Calu3 (cell line): ENCODE measurements around the gene ACOXL. TPM values are rescaled to one million over a fixed set of nuclear protein-coding genes. Genes with fewer than 3 reads are reported as not detected.

Experiments used
- BruUV-seq: library from RNA; stranded (reverse); fragments of 400-500 nt; replicated peaks from 2 replicates; lab custom pipeline; 2021; lab: Mats Ljungman, UMichigan
- CTCF ChIA-PET: fragments of 300-600 bp; sonication (Branson Sonifier 250); formaldehyde crosslinking; loops from one replicate; lab custom pipeline; 2022; ENCODE audit warnings: antibody characterized with exemption; lab: Charles Lee
- DNase-seq: peaks from one replicate; pipeline ENCODE4 v3.0.0; 2022
- H3K27ac Mint-ChIP-seq: one replicate; pipeline ENCODE4 v1.8.0; 2022; ENCODE audit warnings: mixed read lengths; ENCODE audit not compliant: unreplicated experiment
- H3K27me3 Mint-ChIP-seq: one replicate; pipeline ENCODE4 v1.8.0; 2022; ENCODE audit warnings: mixed read lengths; ENCODE audit not compliant: unreplicated experiment
- H3K36me3 Mint-ChIP-seq: one replicate; pipeline ENCODE4 v1.8.0; 2022; ENCODE audit warnings: mild to moderate bottlenecking, moderate library complexity, mixed read lengths; ENCODE audit not compliant: insufficient read depth, unreplicated experiment
- H3K4me1 Mint-ChIP-seq: one replicate; pipeline ENCODE4 v1.8.0; 2022; ENCODE audit warnings: mild to moderate bottlenecking, low read depth, mixed read lengths; ENCODE audit not compliant: unreplicated experiment
- H3K4me3 Mint-ChIP-seq: one replicate; pipeline ENCODE4 v1.8.0; 2022; ENCODE audit warnings: mild to moderate bottlenecking, low read depth, moderate library complexity, mixed read lengths; ENCODE audit not compliant: unreplicated experiment
- H3K9me3 Mint-ChIP-seq: one replicate; pipeline ENCODE4 v1.8.0; 2022; ENCODE audit warnings: low read depth, mixed read lengths; ENCODE audit not compliant: unreplicated experiment
- intact Hi-C: fragments of 100-400 bp; cut with micrococcal nuclease; formaldehyde crosslinking; loops from one replicate; pipeline ENCODE4 v1.10.0; 2022; ENCODE audit not compliant: unreplicated experiment
- total RNA-seq: library from RNA; stranded (reverse); gene quantifications from 2 replicates; pipeline ENCODE4 v1.2.3, GENCODE V29; 2022
- TF ChIP-seq, protein P1 (sequence below): fragments of 200-600 bp; IDR thresholded peaks from one replicate; pipeline ENCODE4 v1.8.0; 2022; ENCODE audit warnings: antibody characterized with exemption; ENCODE audit not compliant: unreplicated experiment

ACOXL gene
- total RNA-seq, 1 experiment from 2014 or later = 2.7 TPM

GRCh38 chr2:111165084-111165483 lies 432.7 kb downstream of the ACOXL start:
- intact Hi-C loops = no loop called here
- TF ChIP-seq, protein P1, sequence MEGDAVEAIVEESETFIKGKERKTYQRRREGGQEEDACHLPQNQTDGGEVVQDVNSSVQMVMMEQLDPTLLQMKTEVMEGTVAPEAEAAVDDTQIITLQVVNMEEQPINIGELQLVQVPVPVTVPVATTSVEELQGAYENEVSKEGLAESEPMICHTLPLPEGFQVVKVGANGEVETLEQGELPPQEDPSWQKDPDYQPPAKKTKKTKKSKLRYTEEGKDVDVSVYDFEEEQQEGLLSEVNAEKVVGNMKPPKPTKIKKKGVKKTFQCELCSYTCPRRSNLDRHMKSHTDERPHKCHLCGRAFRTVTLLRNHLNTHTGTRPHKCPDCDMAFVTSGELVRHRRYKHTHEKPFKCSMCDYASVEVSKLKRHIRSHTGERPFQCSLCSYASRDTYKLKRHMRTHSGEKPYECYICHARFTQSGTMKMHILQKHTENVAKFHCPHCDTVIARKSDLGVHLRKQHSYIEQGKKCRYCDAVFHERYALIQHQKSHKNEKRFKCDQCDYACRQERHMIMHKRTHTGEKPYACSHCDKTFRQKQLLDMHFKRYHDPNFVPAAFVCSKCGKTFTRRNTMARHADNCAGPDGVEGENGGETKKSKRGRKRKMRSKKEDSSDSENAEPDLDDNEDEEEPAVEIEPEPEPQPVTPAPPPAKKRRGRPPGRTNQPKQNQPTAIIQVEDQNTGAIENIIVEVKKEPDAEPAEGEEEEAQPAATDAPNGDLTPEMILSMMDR = no peak
- no peak for DNase-seq
- Mint-ChIP-seq H3K27ac (no peak overlapping the region), H3K27me3 (no peaks in the 10 kb centered on the region), H3K36me3 (peaks cover 3% of the 10 kb centered on the region), H3K9me3 (no peaks in the 10 kb centered on the region), H3K4me1 (peaks cover 14% of the 10 kb centered on the region), H3K4me3 (no peak overlapping the region)
- CTCF ChIA-PET = no interaction called here
- BruUV-seq = no TSS peak

- Mint-ChIP-seq H3K4me1 (peaks cover 15% of the 10 kb centered on the region), H3K27ac (no peak overlapping the region), H3K36me3 (no peaks in the 10 kb centered on the region), H3K4me3 (no peak overlapping the region), H3K9me3 (no peaks in the 10 kb centered on the region), H3K27me3 (no peaks in the 10 kb centered on the region)
- no peak for DNase-seq
- TF ChIP-seq, protein P1 = no peak
- BruUV-seq = no TSS peak
- CTCF ChIA-PET = no interaction called here
- intact Hi-C loops = no loop called here
These were observed 433.7 kb downstream of the ACOXL start for GRCh38 chr2:111166115-111166514.

- intact Hi-C loops = no loop called here
- peaks cover 24% of the 10 kb centered on the region for H3K4me1 Mint-ChIP-seq
- no peaks in the 10 kb centered on the region for H3K27me3 Mint-ChIP-seq
- CTCF ChIA-PET = interaction anchor here (0.6 kb wide), 1 partner anchor 511 kb away, joined by 4 read pairs; no protein-coding TSS in a partner anchor
- H3K36me3 Mint-ChIP-seq = no peaks in the 10 kb centered on the region
- no peak overlapping the region for H3K4me3 Mint-ChIP-seq
- H3K9me3 Mint-ChIP-seq = no peaks in the 10 kb centered on the region
- no TSS peak for BruUV-seq
- TF ChIP-seq, protein P1 = no peak
- DNase-seq = no peak
- no peak overlapping the region for H3K27ac Mint-ChIP-seq
These were observed 434.9 kb downstream of the ACOXL start for GRCh38 chr2:111167076-111167862.

DNA sequence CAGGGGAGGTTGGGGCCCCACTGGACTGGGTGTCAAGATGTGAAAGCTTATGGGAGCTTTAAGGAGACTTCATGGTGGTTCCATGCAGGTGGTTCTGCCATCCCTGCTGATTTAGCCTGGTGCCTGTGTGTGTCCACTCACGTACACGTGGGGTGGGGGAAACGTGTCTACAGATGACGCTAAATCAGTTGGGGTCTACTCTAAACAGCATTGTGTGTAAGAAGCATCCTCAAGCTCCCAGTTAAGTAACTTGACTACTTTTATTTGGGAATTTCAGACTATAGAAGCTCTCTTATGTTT lies 435.4 kb downstream of the ACOXL start:
- Mint-ChIP-seq H3K4me1 (peaks cover 24% of the 10 kb centered on the region), H3K27ac (no peak overlapping the region), H3K4me3 (no peak overlapping the region), H3K9me3 (no peaks in the 10 kb centered on the region), H3K27me3 (no peaks in the 10 kb centered on the region), H3K36me3 (no peaks in the 10 kb centered on the region)
- no peak for DNase-seq
- no TSS peak for BruUV-seq
- intact Hi-C loops = no loop called here
- TF ChIP-seq, protein P1 = no peak
- CTCF ChIA-PET = interaction anchor here (0.6 kb wide), 1 partner anchor 510 kb away, joined by 4 read pairs; no protein-coding TSS in a partner anchor

Other genes with a start within 250 kb of the ACOXL start
- 15.9 and 16.8 TPM in 2 replicates for gene RGPD6, start 155.4 kb upstream of the ACOXL start, total RNA-seq
- 63.6 and 66.1 TPM in 2 replicates for gene BUB1, start 54.5 kb upstream of the ACOXL start, total RNA-seq